NCI-H2196 treated with DMSO at 0.1 percent for 48 hours (cell line): Measurements from ENCODE around the gene IDH3A.

ENCODE experiments used
- DNase-seq: peaks from one replicate; lab custom pipeline; 2025; ENCODE audit not compliant: unreplicated experiment; lab: John Stamatoyannopoulos, UW

IDH3A gene

DNA sequence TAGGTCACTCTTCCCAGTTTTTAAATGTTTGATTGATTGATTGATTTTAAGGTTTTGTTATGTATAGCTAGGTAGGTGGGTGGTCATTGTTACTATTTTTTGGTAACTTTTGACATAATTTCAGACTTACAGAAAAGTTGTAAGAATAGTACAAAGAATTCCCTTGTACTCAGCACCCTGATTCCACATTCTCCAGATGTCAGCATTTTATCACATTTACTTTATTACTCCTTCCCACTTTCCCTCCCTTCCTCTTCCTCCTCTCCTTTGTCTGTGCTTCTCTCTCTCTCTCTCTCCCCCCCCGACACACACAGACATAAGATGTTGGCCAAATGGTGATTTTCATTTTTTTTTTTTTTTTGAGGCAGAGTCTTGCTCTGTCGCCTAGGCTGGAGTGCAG, 14.8 kb downstream of the IDH3A start:
- DNase-seq = no peak

DNA sequence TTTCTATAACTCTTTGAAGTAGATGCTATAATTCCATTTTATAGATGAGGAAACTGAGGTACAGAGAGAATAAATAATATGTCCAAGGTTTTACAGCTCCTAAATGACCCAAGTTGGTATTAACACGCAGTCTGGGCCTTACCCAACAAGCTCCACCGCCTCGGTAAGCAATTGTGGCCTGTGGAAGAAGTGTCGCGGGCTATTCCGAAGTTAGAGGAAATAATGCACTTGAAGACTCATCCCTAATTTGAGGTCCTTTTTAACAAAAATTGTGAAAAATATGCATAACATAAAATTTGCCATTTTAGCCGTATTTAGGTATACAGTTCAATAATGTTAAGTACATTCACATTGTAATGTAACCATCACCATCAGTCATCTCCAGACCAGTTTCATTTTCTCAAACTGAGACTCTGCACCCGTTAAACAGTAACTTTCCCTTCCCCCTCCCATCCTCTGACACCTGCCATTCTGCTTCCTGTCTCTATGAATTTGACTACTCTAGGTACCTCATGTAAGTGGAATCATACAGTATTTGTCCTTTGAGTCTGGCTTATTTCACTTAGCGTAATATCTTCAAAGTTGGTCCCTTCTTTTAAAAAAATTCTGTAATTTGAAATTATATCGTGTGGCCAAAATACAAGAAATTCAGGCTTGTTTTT, 18.2 kb downstream of the IDH3A start:
- DNase-seq = no peak

DNA sequence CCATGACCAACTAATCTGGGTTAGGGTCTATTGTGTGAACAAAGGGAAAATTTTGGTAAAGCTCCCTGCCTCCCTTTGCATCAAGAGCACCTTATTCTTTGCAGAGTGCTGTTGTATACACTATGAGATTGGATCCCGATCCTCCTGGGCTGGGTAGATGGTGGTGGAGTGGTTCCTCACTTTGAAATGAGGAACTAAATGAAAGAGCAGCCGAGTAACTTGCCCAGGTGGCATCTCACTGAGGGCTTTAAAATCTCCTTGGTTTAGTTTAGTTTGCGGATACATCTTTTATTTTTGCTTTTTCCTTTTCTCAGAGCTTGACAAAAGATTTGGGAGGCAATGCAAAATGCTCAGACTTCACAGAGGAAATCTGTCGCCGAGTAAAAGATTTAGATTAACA, 19.4 kb downstream of the IDH3A start:
- DNase-seq = no peak

DNA sequence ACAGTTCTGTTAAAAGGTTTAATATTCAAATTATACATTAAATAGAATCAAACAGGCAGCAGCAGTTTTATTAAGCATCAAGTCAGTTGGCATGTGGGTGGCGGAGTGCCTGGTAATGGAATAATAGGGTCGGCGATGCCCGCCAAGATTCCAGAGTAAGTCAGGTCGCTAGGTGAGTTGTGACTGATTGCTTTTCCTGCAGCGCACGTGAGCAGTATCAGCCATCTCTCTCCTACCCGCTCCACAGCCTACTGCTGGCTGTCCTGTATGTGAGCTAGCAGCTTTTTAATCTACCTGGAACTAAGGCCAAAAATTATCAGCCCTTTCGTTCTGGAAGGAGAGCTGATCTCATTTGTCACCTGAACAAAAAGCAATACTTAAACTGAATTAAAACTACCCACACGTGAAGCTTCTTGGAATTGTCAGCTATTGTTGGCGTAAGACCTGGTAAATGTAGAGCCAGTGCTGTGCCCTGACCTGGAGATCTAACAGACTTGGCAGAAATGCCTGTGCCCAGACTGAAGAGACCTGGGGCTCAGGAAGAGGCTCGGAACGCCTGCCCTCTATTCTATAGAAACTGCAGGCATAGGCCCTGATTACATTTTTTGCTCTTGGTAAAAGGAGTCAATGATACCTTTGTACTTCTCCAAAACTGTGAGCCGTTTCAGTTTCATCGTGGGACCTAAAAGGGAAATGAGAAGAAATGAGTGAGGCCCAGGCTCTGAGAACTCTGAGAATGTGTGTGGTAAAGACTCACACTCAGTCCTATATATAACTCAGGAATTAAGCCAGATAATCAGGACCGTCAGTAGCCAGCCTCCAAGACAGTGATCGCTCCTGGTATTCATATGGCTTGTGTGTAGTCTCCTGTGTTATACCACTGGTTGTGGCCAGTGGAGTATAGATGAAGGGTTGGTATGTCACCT, 21.9 kb downstream of the IDH3A start:
- no peak for DNase-seq

DNA sequence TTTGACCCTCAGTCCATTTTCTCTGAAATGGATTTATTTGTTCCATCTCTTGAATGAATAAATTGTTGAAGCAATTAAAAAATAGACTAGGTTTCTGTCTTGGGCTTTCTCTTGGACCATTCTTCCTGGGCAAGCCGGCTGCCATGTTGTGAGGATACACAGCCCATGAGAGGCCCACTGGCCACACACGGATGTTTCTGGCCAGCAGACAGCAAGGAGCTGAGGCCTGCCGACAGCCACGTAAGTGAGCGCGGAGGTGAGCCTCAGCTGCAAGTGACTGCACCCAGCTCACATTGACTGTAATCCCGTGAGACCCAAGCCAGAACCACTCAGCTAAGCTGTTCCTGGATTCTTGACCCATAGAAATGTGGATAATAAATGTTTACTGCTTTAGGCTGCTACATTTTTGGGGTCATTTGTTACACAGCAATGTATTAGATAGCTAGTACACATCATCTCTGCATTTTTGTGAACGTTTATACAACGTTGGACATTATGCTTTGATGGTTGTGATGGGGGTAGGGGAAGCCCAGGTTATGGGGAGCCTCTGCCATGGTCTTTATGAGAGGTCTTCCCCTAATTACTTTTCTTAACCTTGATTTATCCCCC, 22.8 kb downstream of the IDH3A start:
- DNase-seq = no peak

DNA sequence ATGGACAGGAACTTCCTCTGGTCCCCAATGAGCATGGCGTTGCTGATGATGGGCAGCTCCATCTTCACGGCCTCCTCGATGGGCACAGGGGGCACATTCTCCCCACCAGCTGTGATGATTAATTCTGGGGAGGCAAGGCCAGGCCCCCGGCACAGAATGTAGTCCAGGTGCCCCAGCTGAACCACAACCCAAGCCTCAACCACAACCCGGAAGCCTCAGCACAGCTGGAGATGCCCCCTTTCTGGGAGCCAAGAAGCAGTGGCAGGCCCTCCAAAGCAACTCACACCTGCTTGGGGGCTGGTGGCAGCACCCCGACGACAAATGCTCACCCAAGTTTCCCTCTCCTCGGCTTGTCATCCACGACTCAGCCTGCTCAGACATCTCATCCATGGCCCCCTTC, 25.2 kb downstream of the IDH3A start:
- no peak for DNase-seq

DNA sequence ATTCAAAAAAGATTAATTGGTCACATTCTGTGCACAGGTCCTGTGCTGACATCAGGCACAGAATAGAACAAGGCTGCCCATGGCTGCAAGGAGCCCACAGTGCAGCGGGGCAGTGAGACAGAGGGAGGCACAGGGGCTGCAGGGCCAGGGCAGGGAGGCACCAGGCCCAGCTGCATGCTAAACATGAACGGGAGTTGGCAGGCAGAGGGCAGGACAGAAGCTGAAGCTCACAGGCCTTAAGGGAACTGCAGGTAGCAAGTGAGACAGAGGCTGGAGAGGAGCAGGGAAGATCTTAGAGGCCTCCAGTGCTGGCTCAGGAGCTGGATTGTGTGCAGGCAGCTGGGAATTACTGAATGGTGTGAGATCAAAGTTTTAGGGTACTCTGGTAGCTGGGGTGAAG, 26.2 kb downstream of the IDH3A start:
- no peak for DNase-seq

DNA sequence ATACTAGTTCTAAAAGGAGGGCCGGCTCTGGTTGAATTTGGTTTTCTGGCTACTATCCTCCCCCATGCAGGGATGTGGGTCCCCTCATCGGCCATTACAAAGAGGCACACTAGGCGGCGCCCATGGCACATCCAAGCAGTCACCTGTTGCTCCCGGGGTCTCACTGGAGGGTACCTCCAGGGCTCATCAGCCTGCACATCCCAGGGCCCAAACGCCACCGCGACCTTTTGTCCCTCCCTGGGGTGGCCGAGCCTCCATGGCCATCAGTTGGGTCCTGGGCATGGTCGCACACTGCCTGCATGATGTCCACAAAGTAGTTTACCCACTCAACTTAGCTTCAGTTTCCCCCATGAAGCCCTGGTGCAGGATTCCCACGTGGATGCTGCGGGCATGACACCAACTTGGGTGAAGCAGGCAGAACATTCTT, 28.3 kb downstream of the IDH3A start:
- no peak for DNase-seq

DNA sequence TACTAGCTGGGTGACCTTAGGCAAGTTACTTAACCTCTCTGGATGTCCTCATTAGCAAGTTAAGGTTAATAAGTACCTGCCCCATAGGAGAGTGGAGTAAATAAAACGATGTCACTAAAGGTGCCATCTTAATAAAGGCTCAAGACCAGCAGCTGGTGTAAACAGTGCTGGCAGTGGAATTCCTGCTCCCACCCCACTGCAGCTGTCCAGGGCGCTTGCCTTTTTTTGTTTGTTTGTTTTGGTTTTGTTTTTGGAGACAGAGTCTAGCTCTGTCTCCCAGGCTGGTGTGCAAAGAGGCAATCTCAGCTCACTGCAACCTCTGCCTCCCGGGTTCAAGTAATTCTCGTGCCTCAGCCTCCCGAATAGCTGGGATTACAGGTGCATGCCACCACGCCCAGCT, 28.9 kb downstream of the IDH3A start:
- no peak for DNase-seq

DNA sequence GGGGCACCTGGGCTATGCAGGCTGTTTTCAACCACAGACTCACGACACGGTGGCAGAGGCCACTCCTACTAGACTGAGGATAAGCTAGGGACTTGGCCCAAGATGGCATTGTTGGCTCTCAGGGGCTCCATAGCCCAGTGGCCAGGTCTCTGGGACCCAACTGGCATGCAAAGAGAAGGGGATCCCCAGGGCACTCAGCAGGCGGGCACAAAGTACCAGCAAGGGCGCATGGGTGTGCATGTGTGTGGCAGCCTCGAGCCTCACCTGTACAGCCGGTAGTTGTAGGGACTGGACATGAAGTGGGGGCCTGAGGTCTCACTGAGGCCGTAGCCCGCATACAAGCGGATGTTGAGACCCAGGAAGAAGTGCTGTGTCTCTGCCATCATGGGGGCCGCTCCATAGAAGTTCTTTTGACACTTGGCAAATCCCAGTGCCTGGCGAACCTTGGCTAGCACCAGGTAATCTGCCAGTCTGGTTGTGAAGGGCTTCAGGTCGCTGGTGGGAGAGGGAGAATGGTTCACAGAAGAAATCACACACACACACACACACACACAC, 30.2 kb downstream of the IDH3A start:
- no peak for DNase-seq

DNA sequence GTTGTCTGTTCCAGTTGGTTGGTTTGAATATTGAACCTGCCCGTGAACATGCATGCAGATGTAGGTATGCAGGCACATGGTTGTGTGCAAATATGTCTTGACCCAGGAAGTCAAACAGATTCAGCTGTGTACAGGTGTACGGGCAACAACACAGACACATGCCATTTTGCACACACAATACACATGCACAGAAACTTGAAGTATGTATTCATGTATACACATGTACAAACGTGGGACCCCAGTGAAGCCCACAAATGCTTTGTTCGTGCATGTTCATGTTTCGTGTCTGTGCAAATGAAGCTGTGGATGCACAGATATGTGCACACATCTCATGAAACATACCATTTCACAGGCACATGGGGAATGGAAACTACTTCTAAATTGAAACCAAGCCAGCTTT, 30.7 kb downstream of the IDH3A start:
- no peak for DNase-seq

DNA sequence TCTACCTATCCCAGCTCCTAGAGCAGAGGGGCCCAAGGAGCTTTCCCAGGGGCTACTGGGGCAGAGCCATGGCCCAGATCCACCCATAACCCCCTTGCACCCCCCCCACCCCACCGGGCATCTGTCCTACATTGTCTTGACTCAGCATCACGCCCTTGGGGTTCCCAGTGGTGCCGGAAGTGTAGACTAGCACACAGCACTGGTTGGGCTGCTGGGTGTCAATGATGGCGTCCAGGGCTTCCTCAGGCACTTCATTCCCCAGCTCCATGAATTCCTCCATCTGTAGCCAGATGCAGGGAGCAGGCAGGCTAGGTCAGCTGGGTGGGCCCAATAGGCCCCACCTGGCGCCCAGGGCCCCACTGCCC, 33.2 kb downstream of the IDH3A start:
- DNase-seq = no peak

DNA sequence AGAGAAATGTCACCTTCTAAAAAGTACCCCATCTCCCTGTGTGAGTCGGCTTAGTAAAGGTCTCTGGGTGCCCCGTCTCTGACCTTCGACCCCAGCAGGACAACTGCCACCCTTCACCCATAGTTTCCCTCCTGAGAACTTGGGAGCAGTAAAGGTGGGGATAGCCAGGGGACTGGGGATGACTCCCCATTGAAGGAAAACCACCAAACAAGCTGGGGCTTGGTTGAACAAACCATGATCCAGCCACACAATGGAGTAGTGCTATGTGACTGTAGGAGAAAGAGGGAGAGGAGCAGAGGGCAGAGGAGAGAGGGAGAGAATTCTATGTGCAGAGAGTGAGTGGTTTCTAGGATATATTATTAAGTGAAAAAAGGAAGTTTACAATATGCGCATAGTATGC, 33.7 kb downstream of the IDH3A start:
- DNase-seq = no peak

DNA sequence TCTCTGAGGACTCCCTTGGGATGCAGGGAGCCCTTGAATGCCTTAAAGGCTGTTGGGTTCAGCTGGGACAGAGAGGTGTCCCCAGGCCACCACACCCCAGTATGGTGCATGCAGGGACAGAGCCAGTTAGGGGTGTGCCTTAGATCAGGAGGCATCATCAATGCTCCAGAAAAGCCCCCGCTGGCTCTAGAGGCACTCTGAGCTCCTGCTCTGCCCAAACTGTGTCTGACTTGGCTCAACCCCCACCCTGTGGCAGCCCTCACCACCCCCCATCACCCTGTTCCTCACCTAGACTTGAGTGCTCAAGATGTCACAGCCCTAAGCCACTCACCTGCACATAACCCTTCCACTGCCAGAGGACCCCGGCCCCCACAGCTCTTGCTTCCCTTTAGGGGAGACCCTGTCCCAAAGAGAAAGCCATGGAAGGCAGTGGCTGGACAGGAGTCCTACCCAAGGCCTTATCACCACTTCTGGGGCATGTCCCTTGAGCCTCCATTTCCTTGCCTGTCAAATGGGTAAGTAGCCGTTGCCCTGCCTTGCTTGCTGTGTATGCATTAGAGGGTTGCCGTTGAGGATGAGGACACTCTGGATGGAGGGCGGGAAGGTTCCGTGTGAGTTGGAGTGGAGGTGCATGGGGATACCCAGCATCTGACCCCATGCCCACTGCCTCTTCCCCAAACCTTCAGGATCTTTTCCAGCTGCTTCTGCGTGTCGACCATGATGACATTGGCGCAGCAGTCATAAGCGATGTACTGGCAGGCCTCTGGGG, 43.8 kb downstream of the IDH3A start:
- DNase-seq = no peak

DNA sequence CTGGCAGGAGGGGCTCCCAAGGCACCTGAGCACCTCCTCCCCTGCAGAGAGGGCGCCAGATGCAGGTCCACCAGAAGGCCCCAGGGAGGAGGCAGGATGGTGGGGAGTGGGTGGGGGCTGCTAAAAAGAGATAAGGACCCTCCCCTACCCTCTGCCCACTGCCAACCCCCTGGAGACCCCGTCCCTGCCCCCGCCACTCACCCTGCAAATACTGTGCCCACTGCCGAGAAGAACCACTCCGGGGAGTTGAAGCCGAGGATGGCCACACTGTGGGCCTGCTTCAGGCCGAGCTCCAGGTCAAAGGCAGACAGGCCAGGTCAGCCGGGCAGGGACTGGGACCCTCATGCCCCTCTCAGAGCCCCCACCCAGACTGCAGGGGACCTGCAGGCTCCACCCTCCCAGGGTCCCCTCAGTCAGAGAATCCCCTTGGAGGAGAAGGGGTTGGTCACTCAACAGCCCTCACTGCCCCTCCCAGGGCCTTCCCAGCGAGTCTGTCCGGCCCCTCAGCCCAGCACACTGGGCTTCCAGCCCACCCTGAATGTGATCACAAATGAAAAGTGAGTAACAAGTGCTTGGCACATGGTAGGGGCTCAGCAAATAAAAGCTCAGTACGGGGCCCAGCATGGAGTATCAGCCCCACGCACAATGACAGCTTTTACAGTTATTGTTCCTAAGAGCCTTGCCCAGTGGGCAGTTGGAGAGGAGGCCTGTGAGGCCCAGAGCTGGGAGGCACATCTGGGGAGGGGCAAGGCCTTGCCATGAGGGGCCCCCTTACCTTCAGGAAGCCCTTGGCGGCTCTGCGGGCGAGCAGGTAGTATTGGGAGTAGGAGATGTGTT, 44.8 kb downstream of the IDH3A start:
- no peak for DNase-seq

DNA sequence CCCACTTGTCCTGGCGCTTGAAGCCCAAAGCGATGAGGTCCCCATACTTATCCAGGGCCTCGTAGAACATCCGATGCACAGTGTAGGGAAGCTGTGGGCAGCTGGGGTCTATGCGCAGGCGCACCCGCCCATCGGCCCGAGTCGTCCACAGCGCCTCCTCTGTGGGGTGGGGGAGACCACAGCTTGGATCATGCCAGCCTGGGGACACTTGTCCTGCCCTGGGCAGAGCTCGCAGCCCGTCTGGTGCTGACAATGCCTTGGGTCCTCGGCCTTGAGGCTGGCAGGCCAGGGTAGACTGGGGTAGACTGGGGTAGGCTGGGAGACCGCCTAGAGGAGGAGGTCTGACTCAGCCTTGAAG, 45.4 kb downstream of the IDH3A start:
- DNase-seq = no peak

DNA sequence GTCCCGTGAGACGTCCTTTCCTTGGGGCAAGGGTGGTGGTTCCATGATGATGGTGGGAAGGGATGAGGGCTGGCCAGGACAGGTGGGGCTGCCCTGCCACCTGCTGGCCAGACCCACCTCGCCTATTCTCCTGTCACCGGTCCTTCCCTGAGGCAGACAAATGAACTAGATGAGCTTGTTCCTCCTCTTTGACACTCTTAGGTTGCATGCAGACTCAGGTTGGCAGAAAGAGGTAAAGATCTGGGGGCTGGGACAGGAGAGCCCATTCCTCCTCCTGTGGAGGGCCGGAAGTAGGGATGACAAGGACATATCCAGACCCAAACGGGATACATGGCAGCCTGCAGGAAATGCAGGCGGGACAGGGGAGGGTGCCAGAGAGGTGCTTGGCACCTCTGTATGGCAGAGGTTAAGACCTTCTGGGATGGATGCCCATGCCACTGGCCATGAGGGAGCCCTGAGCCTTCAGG, 46.6 kb downstream of the IDH3A start:
- DNase-seq = no peak

DNA sequence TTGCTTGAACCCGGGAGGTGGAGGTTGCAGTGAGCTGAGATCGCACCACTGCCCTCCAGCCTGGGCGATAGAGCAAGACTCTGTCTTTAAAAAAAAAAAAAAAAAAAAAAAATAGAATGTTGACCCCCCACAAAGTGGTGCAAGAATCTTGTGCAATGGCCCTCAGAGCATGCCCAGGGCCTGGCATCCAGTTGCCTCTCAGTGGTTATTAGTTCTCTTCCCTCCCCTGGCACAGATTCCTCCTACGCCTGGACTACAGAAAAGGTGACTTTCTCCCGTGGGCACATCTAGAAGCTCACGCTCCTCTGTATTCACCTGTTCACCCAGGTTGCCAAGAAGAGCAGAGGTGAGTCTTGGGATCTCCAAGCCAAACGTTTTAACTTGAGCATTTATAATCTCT, 48.5 kb downstream of the IDH3A start:
- DNase-seq = no peak

DNA sequence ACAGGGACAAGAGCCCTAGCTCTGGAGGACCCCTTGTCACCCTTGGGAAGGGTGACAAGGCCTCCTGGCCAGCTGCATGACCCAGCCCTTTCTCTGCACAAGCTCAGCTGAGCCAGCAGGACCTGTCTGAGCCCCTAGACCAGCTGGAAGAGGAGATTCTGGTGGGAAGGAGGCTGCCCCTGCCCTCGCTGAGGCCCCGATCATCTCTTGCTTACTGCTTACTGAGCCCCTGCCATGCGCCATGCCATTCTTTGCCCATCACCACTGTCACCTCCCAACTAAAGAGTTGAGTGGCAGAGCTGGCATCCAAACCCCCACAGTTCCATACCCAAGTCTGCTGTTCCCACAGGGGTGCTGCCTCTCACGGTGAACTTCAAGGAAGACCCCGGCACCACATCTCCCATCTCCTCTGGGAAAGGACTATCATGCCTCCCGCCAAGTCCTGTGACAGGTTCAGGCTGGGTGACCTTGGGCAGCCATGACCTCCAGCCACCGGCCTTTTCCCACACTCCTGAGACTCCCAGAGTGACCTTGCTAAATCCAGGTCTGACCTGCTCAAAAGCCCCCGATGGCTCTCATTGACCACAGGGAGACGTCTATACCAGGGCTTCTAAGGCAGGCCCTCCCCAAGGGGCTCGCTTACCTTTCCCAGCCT, 51.2 kb downstream of the IDH3A start:
- DNase-seq = no peak
